ENCODE results near the gene TDRD3. TPM values are rescaled to one million over a fixed set of nuclear protein-coding genes. Genes with fewer than 3 reads are reported as not detected.

TDRD3 gene
- total RNA-seq, 1 donor from 2014 or later = 3.0 TPM

- Histone ChIP-seq H3K4me1 (no peaks in the 10 kb centered on the region), H3K27me3 (no peaks in the 10 kb centered on the region), H3K27ac (no peak overlapping the region), H3K4me3 (no peak overlapping the region), H3K9me3 (no peaks in the 10 kb centered on the region), H3K36me3 (peaks cover 0 to 20% of the 10 kb centered on the region in 2 donors)
- no peak for TF ChIP-seq CTCF (IDR thresholded peaks at IDR 0.05)
- DNase-seq (ENCODE audit: low spot score in 2 of 2) = no peak
- intact Hi-C loops (cut with DNase I) = no loop called here
Measured at GRCh38 chr13:60467098-60467497, 70.1 kb downstream of the TDRD3 start.

GRCh38 chr13:60479273-60479672 lies 82.3 kb downstream of the TDRD3 start:
- DNase-seq (ENCODE audit: low spot score in 2 of 2) = no peak
- H3K4me1 ChIP-seq = no peaks in the 10 kb centered on the region
- H3K27me3 ChIP-seq = no peaks in the 10 kb centered on the region
- no peak overlapping the region for H3K4me3 ChIP-seq
- intact Hi-C loops (cut with DNase I) = no loop called here
- H3K27ac ChIP-seq = no peak overlapping the region
- TF ChIP-seq CTCF (IDR thresholded peaks at IDR 0.05) = no peak
- peaks cover 0 to 22% of the 10 kb centered on the region in 2 donors for H3K36me3 ChIP-seq
- H3K9me3 ChIP-seq = peaks cover 0 to 16% of the 10 kb centered on the region in 2 donors

GRCh38 chr13:60482012-60482411 lies 85.0 kb downstream of the TDRD3 start:
- H3K36me3 ChIP-seq = peaks cover 6 to 29% of the 10 kb centered on the region in 2 donors
- no peak overlapping the region for H3K27ac ChIP-seq

GRCh38 chr13:60484865-60485264 lies 87.8 kb downstream of the TDRD3 start:
- no peak for DNase-seq (ENCODE audit: low spot score in 2 of 2)
- Histone ChIP-seq H3K4me1 (no peaks in the 10 kb centered on the region), H3K27ac (no peak overlapping the region), H3K9me3 (peaks cover 0 to 5% of the 10 kb centered on the region in 2 donors), H3K27me3 (no peaks in the 10 kb centered on the region), H3K4me3 (no peak overlapping the region), H3K36me3 (peaks cover 6 to 32% of the 10 kb centered on the region in 2 donors)
- intact Hi-C loops (cut with DNase I) = no loop called here
- no peak for TF ChIP-seq CTCF (IDR thresholded peaks at IDR 0.05)

More at GRCh38 chr13:60482012-60482411, 85.0 kb downstream of the TDRD3 start:
- no peaks in the 10 kb centered on the region for H3K4me1 ChIP-seq
- peaks cover 0 to 5% of the 10 kb centered on the region in 2 donors for H3K9me3 ChIP-seq
- H3K4me3 ChIP-seq = no peak overlapping the region
- no peaks in the 10 kb centered on the region for H3K27me3 ChIP-seq
- intact Hi-C loops (cut with DNase I) = no loop called here
- DNase-seq (ENCODE audit: low spot score in 2 of 2) = no peak
- TF ChIP-seq CTCF (IDR thresholded peaks at IDR 0.05) = no peak

GRCh38 chr13:60491531-60491930 lies 94.5 kb downstream of the TDRD3 start:
- TF ChIP-seq CTCF (IDR thresholded peaks at IDR 0.05) = no peak
- H3K36me3 ChIP-seq = peaks cover 2 to 41% of the 10 kb centered on the region in 2 donors

GRCh38 chr13:60492187-60492586 lies 95.2 kb downstream of the TDRD3 start:
- no peak for TF ChIP-seq CTCF (IDR thresholded peaks at IDR 0.05)
- H3K36me3 ChIP-seq = peaks cover 6 to 39% of the 10 kb centered on the region in 2 donors

More at GRCh38 chr13:60491531-60491930, 94.5 kb downstream of the TDRD3 start:
- H3K4me1 ChIP-seq = no peaks in the 10 kb centered on the region
- no peak overlapping the region for H3K27ac ChIP-seq
- H3K4me3 ChIP-seq = no peak overlapping the region
- intact Hi-C loops (cut with DNase I) = no loop called here
- H3K27me3 ChIP-seq = no peaks in the 10 kb centered on the region
- H3K9me3 ChIP-seq = no peaks in the 10 kb centered on the region
- DNase-seq (ENCODE audit: low spot score in 2 of 2) = no peak

More at GRCh38 chr13:60492187-60492586, 95.2 kb downstream of the TDRD3 start:
- no peak for DNase-seq (ENCODE audit: low spot score in 2 of 2)
- Histone ChIP-seq H3K27ac (no peak overlapping the region), H3K27me3 (no peaks in the 10 kb centered on the region), H3K4me1 (no peaks in the 10 kb centered on the region), H3K4me3 (no peak overlapping the region), H3K9me3 (no peaks in the 10 kb centered on the region)
- intact Hi-C loops (cut with DNase I) = no loop called here

Data from ascending aorta (tissue), 2 donors.